Fibroblast of mammary gland (primary cell): ENCODE measurements around the gene AOPEP.

Experiments used
- DNase-seq: peaks from one replicate; pipeline ENCODE4 v3.0.0-alpha.2; 2010; ENCODE audit warnings: low read depth
- H3K4me3 ChIP-seq: 2 replicates; pipeline ENCODE4 v1.5.1; 2011; ENCODE audit warnings: low read depth, mild to moderate bottlenecking, low read length, moderate library complexity; ENCODE audit not compliant: control insufficient read depth
- CTCF ChIP-seq: conservative IDR thresholded peaks from 2 replicates; pipeline ENCODE4 v1.5.1; 2011; ENCODE audit warnings: low read depth, low read length, inconsistent platforms; ENCODE audit not compliant: control insufficient read depth, insufficient read depth

Gene AOPEP

GRCh38 chr9:95080961-95081647 lies 354.6 kb downstream of the AOPEP start:
- no peak for DNase-seq
- no peak overlapping the region for H3K4me3 ChIP-seq
- TF ChIP-seq CTCF: no peak

DNA sequence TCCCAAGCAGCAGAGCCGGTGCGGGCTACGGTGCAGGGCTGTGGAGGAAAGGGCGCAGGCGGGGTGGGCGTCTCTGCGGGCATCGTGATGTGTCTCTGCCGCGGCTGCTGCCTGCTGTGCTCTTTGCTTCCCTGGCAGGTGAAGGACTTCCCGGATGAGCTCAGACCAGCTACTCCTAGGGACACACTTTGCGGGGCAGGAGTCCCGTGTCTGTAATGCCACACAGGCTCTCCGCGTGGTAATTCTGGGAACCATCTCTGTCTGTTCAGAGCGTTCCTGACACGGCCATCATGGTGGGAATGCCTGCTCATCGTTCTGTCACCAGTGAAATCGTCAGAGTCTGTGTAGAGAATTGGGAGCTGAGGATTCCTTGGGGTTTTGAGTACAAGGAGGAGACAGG lies 355.5 kb downstream of the AOPEP start:
- H3K4me3 ChIP-seq: no peak overlapping the region
- no peak for TF ChIP-seq CTCF
- DNase-seq: no peak

- H3K4me3 ChIP-seq: no peak overlapping the region
- no peak for TF ChIP-seq CTCF
- no peak for DNase-seq
These were observed 356.0 kb downstream of the AOPEP start for GRCh38 chr9:95082401-95083084.

DNA sequence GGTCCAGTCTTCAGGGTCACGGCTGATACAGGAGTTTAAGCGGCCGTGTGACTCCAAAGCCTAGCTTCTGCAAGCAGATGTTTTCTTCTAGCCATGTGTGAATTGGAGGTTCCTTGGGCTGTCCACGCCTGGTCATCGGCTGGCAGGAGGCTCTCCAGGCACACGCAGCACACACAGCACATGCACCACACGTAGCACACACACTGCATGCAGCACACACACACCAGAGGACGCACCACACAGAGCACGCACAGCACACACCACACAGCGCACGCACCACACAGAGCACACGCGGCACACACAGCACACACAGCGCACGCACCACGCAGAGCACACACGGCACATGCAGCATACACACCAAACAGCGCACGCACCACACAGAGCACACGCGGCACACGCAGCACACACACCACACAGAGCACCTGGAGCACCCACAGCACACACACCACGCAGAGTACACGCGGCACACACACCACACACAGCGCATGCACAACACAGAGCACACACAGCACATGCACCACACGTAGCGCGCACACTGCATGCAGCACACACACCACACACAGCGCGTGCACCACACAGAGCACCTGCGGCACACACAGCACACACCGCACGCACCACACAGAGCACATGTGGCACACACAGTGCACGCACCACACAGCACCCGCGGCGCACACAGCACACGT lies 356.7 kb downstream of the AOPEP start:
- TF ChIP-seq CTCF: no peak
- no peak overlapping the region for H3K4me3 ChIP-seq

DNA sequence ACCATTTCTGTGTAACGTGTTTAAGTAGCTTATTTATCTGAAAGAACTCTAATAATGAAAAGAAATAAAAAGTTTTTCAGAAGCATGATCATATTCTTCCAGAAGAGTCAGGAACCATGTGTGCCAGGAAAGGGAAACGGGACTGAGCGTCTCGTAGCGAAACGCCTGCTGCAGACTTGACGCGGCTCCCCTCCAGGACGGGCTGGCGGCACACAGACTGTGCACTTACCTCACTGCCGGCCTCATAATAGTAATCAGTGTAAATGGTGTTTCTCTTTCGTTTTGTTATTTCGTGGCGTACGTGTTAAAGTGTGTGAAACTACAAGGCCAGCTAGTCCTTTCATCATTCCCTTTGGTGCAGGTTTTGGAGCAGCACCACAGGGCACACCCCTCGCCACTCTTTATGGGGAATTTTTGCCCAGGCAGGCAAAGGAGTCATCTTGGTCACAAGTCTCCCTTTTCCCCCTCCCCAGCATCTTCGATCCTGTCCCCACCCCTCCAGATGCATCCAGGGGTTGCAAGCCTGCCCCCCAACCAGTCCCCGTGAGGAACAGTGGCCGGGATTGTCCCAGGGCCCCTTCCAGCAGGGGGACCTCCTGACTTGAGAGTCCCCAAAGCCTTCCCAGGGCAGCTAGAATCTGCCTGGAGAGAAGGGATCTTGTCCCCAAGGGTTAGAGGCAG lies 357.9 kb downstream of the AOPEP start:
- no peak overlapping the region for H3K4me3 ChIP-seq
- no peak for DNase-seq
- no peak for TF ChIP-seq CTCF

More for the DNA sequence above, 356.7 kb downstream of the AOPEP start:
- DNase-seq: no peak

DNA sequence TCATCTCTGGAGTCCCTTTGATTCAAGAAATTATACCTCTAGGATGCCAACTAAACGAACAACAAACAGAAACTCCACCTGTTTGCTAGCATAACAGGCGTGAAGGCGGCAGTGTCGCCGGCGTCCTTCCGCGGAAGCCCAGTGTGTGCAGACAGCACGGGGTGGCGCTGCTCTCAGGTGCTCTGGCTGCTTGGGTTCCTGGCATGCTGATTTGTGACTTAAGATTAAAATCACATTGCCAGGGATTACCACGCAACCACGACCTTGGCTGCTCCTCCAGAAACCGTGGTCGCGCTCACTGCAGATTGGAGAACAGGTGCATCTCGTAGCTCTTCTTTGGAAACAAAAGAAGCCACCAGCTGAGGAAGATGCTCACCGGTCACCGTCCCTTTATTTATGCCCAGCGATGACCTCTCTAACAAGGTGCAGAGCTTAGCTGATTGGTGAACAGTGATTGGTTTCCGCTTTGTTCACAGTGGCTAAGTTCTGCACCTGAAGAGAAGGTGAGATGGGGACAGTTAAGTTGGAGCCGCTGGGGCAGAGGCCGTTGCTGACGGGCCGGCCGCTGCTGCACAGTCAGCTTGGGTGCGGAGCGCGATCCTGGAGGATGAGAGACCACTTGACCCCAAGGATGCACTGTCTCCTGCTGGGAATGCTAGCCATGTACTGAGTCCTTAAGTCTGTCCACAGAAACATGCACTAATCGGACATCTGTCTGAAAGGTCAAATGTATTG lies 358.7 kb downstream of the AOPEP start:
- H3K4me3 ChIP-seq: no peak overlapping the region
- TF ChIP-seq CTCF: no peak
- no peak for DNase-seq
